HL-60/S4 (cell line): ENCODE data around the gene HDAC4.

Experiments used
- in situ Hi-C: fragments of 300-500 bp; cut with MboI; formaldehyde crosslinking; loops from 2 replicates; pipeline ENCODE4 v1.14.3; 2022; ENCODE audit warnings: low sequenced_read_pairs

Gene HDAC4

GRCh38 chr2:239148495-239149200 is 252.2 kb downstream of the HDAC4 start:
- in situ Hi-C loops: no loop called here

GRCh38 chr2:239147376-239147775 is 253.4 kb downstream of the HDAC4 start:
- in situ Hi-C loops: no loop called here

- in situ Hi-C loops: no loop called here
These were observed 254.1 kb downstream of the HDAC4 start for GRCh38 chr2:239146741-239147181.

GRCh38 chr2:239146011-239146641 is 254.7 kb downstream of the HDAC4 start:
- in situ Hi-C loops: no loop called here

- in situ Hi-C loops: no loop called here
These were observed 255.2 kb downstream of the HDAC4 start for GRCh38 chr2:239145601-239146000.

GRCh38 chr2:239145106-239145505 is 255.7 kb downstream of the HDAC4 start:
- in situ Hi-C loops: no loop called here

- in situ Hi-C loops: no loop called here
These were observed 256.2 kb downstream of the HDAC4 start for GRCh38 chr2:239144713-239144999.

- in situ Hi-C loops: no loop called here
These were observed 256.7 kb downstream of the HDAC4 start for GRCh38 chr2:239143858-239144712.

- in situ Hi-C loops: no loop called here
These were observed 258.0 kb downstream of the HDAC4 start for GRCh38 chr2:239142806-239143205.

- in situ Hi-C loops: no loop called here
These were observed 258.5 kb downstream of the HDAC4 start for GRCh38 chr2:239142296-239142695.

GRCh38 chr2:239141021-239141760 is 259.6 kb downstream of the HDAC4 start:
- in situ Hi-C loops: no loop called here

- in situ Hi-C loops: no loop called here
These were observed 260.3 kb downstream of the HDAC4 start for GRCh38 chr2:239140346-239141020.

GRCh38 chr2:239139566-239139965 is 261.3 kb downstream of the HDAC4 start:
- in situ Hi-C loops: no loop called here

- in situ Hi-C loops: no loop called here
These were observed 261.7 kb downstream of the HDAC4 start for GRCh38 chr2:239139101-239139500.

- in situ Hi-C loops: no loop called here
These were observed 262.2 kb downstream of the HDAC4 start for GRCh38 chr2:239138610-239139009.

GRCh38 chr2:239137898-239138283 is 262.9 kb downstream of the HDAC4 start:
- in situ Hi-C loops: no loop called here

- in situ Hi-C loops: no loop called here
These were observed 263.5 kb downstream of the HDAC4 start for GRCh38 chr2:239137165-239137897.

GRCh38 chr2:239136762-239137161 is 264.1 kb downstream of the HDAC4 start:
- in situ Hi-C loops: no loop called here

- in situ Hi-C loops: no loop called here
These were observed 264.6 kb downstream of the HDAC4 start for GRCh38 chr2:239136203-239136602.

GRCh38 chr2:239135531-239135930 is 265.3 kb downstream of the HDAC4 start:
- in situ Hi-C loops: no loop called here
